Neutrophil (primary cell): ENCODE results near the gene ATP6V0A1.

Source experiments
- H3K27ac ChIP-seq: fragments of 200-600 bp; sonication (generic); 2 replicates; pipeline ENCODE4 v1.5.1; 2016; ENCODE audit warnings: mild to moderate bottlenecking, moderate library complexity
- H3K27me3 ChIP-seq: fragments of 200-600 bp; sonication (generic); 2 replicates; pipeline ENCODE4 v1.6.0; 2016; ENCODE audit warnings: mild to moderate bottlenecking
- H3K36me3 ChIP-seq: fragments of 200-600 bp; sonication (generic); 2 replicates; pipeline ENCODE4 v1.5.1; 2017
- H3K4me1 ChIP-seq, 2 experiments: fragments of 200-600 bp in 1 of 2; sonication (generic) in 1 of 2; 1 replicate in 1 of 2; 2 replicates in 1 of 2; pipeline versions ENCODE4 v1.5.1 to v1.6.1; 2013 to 2016; ENCODE audit warnings: low read depth in 1 of 2, low read length in 1 of 2, mild to moderate bottlenecking in 1 of 2, moderate library complexity in 1 of 2; ENCODE audit not compliant: control insufficient read depth in 1 of 2, insufficient read depth in 1 of 2
- H3K4me3 ChIP-seq, 2 experiments: fragments of 200-600 bp in 1 of 2; sonication (generic) in 1 of 2; 1 replicate in 1 of 2; 2 replicates in 1 of 2; pipeline ENCODE4 v1.5.1; 2013 to 2016; ENCODE audit warnings: low read depth in 1 of 2, low read length in 1 of 2, mild to moderate bottlenecking in 1 of 2, moderate library complexity in 1 of 2
- H3K9me3 ChIP-seq: fragments of 200-600 bp; sonication (generic); 2 replicates; pipeline ENCODE4 v1.5.1; 2016
- TF ChIP-seq, protein P1 (sequence below): fragments of 200-600 bp; sonication (generic); IDR thresholded peaks from 2 replicates; pipeline ENCODE4 v1.5.1; 2016; ENCODE audit warnings: antibody characterized with exemption

Gene ATP6V0A1

GRCh38 chr17:42507671-42508070 lies 49.0 kb downstream of the ATP6V0A1 start:
- Histone ChIP-seq H3K9me3 (no peaks in the 10 kb centered on the region), H3K27me3 (no peaks in the 10 kb centered on the region), H3K4me3 (no peak overlapping the region), H3K36me3 (peaks cover 99% of the 10 kb centered on the region), H3K4me1 (no peaks in the 10 kb centered on the region), H3K27ac (no peak overlapping the region)
- TF ChIP-seq, protein P1, sequence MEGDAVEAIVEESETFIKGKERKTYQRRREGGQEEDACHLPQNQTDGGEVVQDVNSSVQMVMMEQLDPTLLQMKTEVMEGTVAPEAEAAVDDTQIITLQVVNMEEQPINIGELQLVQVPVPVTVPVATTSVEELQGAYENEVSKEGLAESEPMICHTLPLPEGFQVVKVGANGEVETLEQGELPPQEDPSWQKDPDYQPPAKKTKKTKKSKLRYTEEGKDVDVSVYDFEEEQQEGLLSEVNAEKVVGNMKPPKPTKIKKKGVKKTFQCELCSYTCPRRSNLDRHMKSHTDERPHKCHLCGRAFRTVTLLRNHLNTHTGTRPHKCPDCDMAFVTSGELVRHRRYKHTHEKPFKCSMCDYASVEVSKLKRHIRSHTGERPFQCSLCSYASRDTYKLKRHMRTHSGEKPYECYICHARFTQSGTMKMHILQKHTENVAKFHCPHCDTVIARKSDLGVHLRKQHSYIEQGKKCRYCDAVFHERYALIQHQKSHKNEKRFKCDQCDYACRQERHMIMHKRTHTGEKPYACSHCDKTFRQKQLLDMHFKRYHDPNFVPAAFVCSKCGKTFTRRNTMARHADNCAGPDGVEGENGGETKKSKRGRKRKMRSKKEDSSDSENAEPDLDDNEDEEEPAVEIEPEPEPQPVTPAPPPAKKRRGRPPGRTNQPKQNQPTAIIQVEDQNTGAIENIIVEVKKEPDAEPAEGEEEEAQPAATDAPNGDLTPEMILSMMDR, result no peak

DNA sequence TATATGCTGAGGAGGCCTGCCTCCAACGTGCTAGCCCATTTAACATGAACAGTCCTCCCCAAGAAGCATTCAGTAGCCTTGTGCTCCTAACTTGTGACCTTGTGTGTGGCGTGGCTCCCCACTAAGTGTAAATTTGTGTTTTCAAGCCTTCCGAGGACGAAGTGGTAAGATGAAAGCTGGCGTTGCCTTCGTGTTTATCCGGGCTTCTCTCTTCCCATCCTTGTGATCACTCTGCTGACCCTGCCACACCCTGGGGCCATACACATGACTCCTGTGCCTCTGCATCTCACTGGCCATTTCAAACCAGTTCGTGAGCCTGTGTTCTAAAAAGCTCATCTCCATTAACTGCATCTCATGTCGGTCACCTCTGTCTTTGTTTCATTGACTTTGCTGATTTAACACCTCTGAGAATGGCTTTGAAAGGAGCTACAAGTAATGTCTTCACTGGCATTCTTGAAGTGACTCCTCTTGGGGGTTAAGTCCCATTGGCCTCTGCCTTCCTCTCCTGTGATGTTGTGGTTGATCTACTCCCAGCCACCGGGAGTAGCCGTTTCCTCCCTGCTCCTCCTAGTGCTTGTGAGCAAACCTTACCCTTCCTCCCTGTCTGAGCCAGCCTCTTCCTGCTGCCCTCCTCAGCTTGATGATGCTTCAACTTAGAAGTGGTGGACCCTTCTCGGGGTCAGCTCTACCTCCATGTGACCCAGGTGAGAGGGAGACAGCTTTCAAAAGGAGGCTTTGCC lies 49.9 kb downstream of the ATP6V0A1 start:
- no peaks in the 10 kb centered on the region for H3K4me1 ChIP-seq
- TF ChIP-seq, protein P1, result no peak
- no peak overlapping the region for H3K27ac ChIP-seq
- peaks cover 97% of the 10 kb centered on the region for H3K36me3 ChIP-seq
- H3K4me3 ChIP-seq, result no peak overlapping the region
- H3K27me3 ChIP-seq, result no peaks in the 10 kb centered on the region
- H3K9me3 ChIP-seq, result no peaks in the 10 kb centered on the region

GRCh38 chr17:42509409-42509808 lies 50.7 kb downstream of the ATP6V0A1 start:
- TF ChIP-seq, protein P1, result no peak
- Histone ChIP-seq H3K4me1 (no peaks in the 10 kb centered on the region), H3K9me3 (no peaks in the 10 kb centered on the region), H3K4me3 (no peak overlapping the region), H3K36me3 (peaks cover 97% of the 10 kb centered on the region), H3K27ac (no peak overlapping the region), H3K27me3 (no peaks in the 10 kb centered on the region)

DNA sequence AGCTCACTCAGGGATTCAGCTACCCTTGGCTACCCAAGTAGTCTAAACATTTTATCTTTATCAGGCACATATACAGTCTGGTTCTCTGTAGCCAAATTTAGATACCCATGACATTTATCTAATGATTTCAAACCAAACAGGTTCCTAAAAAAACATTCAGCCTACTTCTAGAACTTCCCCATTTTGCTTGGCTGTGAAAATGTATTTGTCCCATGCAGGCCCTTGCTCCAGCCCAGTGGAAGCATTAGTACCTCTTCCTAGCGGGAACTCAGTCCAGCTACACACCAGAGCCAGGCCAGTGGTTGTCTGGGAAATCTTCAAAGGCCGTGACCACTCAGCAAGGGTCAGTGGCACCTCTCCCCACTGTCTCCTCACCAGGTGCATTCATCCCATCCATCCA lies 51.2 kb downstream of the ATP6V0A1 start:
- Histone ChIP-seq H3K4me3 (no peak overlapping the region), H3K9me3 (no peaks in the 10 kb centered on the region), H3K27ac (no peak overlapping the region), H3K4me1 (no peaks in the 10 kb centered on the region), H3K36me3 (peaks cover 97% of the 10 kb centered on the region), H3K27me3 (no peaks in the 10 kb centered on the region)
- TF ChIP-seq, protein P1, result no peak

- Histone ChIP-seq H3K9me3 (no peaks in the 10 kb centered on the region), H3K27me3 (no peaks in the 10 kb centered on the region), H3K4me3 (no peak overlapping the region), H3K36me3 (peaks cover 97% of the 10 kb centered on the region), H3K4me1 (peaks cover 11 to 12% of the 10 kb centered on the region in 2 experiments), H3K27ac (no peak overlapping the region)
- TF ChIP-seq, protein P1, result no peak
Observed at GRCh38 chr17:42512246-42512645, 53.6 kb downstream of the ATP6V0A1 start.
